GM18907 (cell line): ENCODE results near the gene ITGA3.

Experiments used
- ATAC-seq: cut with Tn5 transposase; IDR thresholded peaks from one replicate; pipeline ENCODE4 v1.9.1; 2021; ENCODE audit warnings: mild to moderate bottlenecking, moderate library complexity; ENCODE audit not compliant: unreplicated experiment

Gene ITGA3

GRCh38 chr17:50066995-50067394 lies 11.1 kb downstream of the ITGA3 start:
- no peak for ATAC-seq

- no peak for ATAC-seq
These were observed 12.1 kb downstream of the ITGA3 start for GRCh38 chr17:50067996-50068395.

- ATAC-seq, result no peak
These were observed 15.2 kb downstream of the ITGA3 start for GRCh38 chr17:50070908-50071680.

GRCh38 chr17:50071692-50072091 lies 15.8 kb downstream of the ITGA3 start:
- no peak for ATAC-seq

GRCh38 chr17:50072130-50072529 lies 16.2 kb downstream of the ITGA3 start:
- ATAC-seq, result no peak

- no peak for ATAC-seq
These were observed 17.0 kb downstream of the ITGA3 start for GRCh38 chr17:50072925-50073324.

GRCh38 chr17:50074227-50074626 lies 18.3 kb downstream of the ITGA3 start:
- no peak for ATAC-seq

GRCh38 chr17:50075446-50076032 lies 19.6 kb downstream of the ITGA3 start:
- ATAC-seq, result no peak

- ATAC-seq, result no peak
These were observed 20.3 kb downstream of the ITGA3 start for GRCh38 chr17:50076221-50076590.

GRCh38 chr17:50076591-50077235 lies 20.8 kb downstream of the ITGA3 start:
- ATAC-seq, result no peak

GRCh38 chr17:50078430-50078829 lies 22.5 kb downstream of the ITGA3 start:
- no peak for ATAC-seq

- no peak for ATAC-seq
These were observed 23.6 kb downstream of the ITGA3 start for GRCh38 chr17:50079334-50080095.

GRCh38 chr17:50080096-50080480 lies 24.2 kb downstream of the ITGA3 start:
- no peak for ATAC-seq

GRCh38 chr17:50080827-50081226 lies 24.9 kb downstream of the ITGA3 start:
- ATAC-seq, result no peak

GRCh38 chr17:50081757-50082156 lies 25.8 kb downstream of the ITGA3 start:
- no peak for ATAC-seq

- ATAC-seq, result peak; percentile 72
These were observed 31.5 kb downstream of the ITGA3 start for GRCh38 chr17:50087246-50087911.

- no peak for ATAC-seq
These were observed 32.0 kb downstream of the ITGA3 start for GRCh38 chr17:50087912-50088405.

GRCh38 chr17:50088952-50089825 lies 33.3 kb downstream of the ITGA3 start:
- no peak for ATAC-seq

- no peak for ATAC-seq
These were observed 34.2 kb downstream of the ITGA3 start for GRCh38 chr17:50090071-50090470.
